ENCODE measurements around the gene KCNJ13.

KCNJ13 gene

DNA sequence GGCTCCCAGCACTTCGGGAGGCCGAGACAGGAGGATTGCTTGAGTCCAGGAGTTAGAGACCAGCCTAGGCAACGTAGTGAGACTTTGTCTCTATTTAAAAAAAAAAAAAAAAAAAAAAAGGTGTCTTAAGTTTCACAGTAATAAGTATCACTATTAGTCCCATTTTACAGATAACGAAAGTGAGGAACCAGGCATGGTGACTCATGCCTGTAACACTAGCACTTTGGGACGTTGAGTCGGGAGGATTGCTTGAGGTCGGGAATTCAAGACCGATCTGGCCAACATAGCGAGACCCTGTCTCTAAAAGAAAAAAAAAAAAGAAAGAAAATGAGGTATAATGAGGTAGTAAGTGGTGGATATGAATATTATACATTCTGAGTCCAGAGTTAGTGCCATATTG, 2.5 kb downstream of the KCNJ13 start:
- no peaks in the 10 kb centered on the region; the same call in 1 of the 2 replicates for H3K79me2 ChIP-seq (ENCODE audit: low read length)
- H3K9ac ChIP-seq (ENCODE audit: low read length): no peak overlapping the region
- H3K27me3 ChIP-seq (ENCODE audit: low read depth, low read length): no peaks in the 10 kb centered on the region
- H3K27ac ChIP-seq (ENCODE audit: low read length): no peak overlapping the region
- no peak overlapping the region for H3K4me3 ChIP-seq (ENCODE audit: low read length)
- H3K4me1 ChIP-seq (ENCODE audit: low read length): peaks cover 24% of the 10 kb centered on the region
- H2AFZ ChIP-seq (ENCODE audit: low read depth, low read length): no peak overlapping the region
- H3K4me2 ChIP-seq (ENCODE audit: low read length): no peak overlapping the region
- no peaks in the 10 kb centered on the region for H3K9me3 ChIP-seq (ENCODE audit: insufficient read depth, low read length)
- TF ChIP-seq EZH2phosphoT487 (IDR thresholded peaks at IDR 0.05; ENCODE audit: low read depth): no peak
- H4K20me1 ChIP-seq (ENCODE audit: insufficient read depth, low read length): no peaks in the 10 kb centered on the region
- H3K36me3 ChIP-seq (replicated peaks; ENCODE audit: low read depth, low read length): peaks cover 16% of the 10 kb centered on the region

DNA sequence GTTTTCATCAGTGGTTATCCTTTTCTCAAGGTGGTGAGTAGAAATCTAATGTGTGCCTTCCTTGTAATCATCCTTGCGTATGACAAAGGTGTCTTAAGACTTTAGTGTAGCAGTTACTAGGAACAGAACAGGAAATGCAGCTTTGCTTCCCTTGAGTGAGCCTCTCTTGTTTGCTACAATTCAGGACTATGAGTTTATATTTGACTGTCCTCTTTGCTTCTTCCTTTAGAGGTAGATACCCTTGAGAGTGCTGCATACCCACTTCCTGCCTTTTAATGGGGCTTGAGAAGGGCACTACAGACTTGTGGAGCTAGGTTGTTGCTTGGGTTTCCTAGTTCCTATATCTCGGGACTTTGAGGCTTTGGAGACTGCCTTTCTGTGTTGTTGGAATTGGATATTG, 3.8 kb downstream of the KCNJ13 start:
- Histone ChIP-seq H3K9me3 (ENCODE audit: insufficient read depth, low read length) (no peaks in the 10 kb centered on the region), H3K9ac (ENCODE audit: low read length) (no peak overlapping the region), H3K36me3 (replicated peaks; ENCODE audit: low read depth, low read length) (peaks cover 18% of the 10 kb centered on the region), H3K27me3 (ENCODE audit: low read depth, low read length) (no peaks in the 10 kb centered on the region), H3K27ac (ENCODE audit: low read length) (peak overlapping the region; percentile 27; the same call in 1 of the 2 replicates), H2AFZ (ENCODE audit: low read depth, low read length) (no peak overlapping the region), H3K79me2 (ENCODE audit: low read length) (no peaks in the 10 kb centered on the region; the same call in 1 of the 2 replicates), H3K4me1 (ENCODE audit: low read length) (peaks cover 24% of the 10 kb centered on the region), H4K20me1 (ENCODE audit: insufficient read depth, low read length) (no peaks in the 10 kb centered on the region), H3K4me3 (ENCODE audit: low read length) (no peak overlapping the region), H3K4me2 (ENCODE audit: low read length) (peak overlapping the region; percentile 24)
- TF ChIP-seq, protein P1, sequence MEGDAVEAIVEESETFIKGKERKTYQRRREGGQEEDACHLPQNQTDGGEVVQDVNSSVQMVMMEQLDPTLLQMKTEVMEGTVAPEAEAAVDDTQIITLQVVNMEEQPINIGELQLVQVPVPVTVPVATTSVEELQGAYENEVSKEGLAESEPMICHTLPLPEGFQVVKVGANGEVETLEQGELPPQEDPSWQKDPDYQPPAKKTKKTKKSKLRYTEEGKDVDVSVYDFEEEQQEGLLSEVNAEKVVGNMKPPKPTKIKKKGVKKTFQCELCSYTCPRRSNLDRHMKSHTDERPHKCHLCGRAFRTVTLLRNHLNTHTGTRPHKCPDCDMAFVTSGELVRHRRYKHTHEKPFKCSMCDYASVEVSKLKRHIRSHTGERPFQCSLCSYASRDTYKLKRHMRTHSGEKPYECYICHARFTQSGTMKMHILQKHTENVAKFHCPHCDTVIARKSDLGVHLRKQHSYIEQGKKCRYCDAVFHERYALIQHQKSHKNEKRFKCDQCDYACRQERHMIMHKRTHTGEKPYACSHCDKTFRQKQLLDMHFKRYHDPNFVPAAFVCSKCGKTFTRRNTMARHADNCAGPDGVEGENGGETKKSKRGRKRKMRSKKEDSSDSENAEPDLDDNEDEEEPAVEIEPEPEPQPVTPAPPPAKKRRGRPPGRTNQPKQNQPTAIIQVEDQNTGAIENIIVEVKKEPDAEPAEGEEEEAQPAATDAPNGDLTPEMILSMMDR (IDR thresholded peaks at IDR 0.05; ENCODE audit: low read depth, low read length): no peak
- TF ChIP-seq EZH2phosphoT487 (IDR thresholded peaks at IDR 0.05; ENCODE audit: low read depth): no peak

DNA sequence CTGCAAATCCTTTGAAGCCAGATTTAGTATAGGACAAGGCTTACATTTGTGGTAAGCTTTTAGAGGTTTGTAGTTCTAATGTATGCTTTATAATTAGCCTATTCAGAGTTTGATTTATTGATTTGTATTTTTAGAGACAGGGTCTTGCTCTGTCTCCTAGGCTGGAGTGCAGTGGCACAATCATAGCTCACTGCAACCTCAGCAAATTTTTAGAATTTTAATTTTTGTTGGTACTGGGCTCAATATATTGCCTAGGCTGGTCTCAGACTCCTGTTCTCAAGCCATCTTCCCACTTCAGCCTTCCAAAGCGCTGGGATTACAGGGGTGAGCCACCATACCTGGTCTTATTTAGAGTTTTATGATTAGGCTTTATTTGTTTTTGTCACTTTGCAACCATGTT, 4.5 kb downstream of the KCNJ13 start:
- Histone ChIP-seq H3K4me2 (ENCODE audit: low read length) (no peak overlapping the region), H4K20me1 (ENCODE audit: insufficient read depth, low read length) (no peaks in the 10 kb centered on the region), H3K4me3 (ENCODE audit: low read length) (no peak overlapping the region), H3K36me3 (replicated peaks; ENCODE audit: low read depth, low read length) (peaks cover 18% of the 10 kb centered on the region), H2AFZ (ENCODE audit: low read depth, low read length) (no peak overlapping the region), H3K9me3 (ENCODE audit: insufficient read depth, low read length) (no peaks in the 10 kb centered on the region), H3K9ac (ENCODE audit: low read length) (no peak overlapping the region), H3K27me3 (ENCODE audit: low read depth, low read length) (no peaks in the 10 kb centered on the region), H3K79me2 (ENCODE audit: low read length) (no peaks in the 10 kb centered on the region; the same call in 1 of the 2 replicates), H3K27ac (ENCODE audit: low read length) (no peak overlapping the region), H3K4me1 (ENCODE audit: low read length) (peaks cover 24% of the 10 kb centered on the region)
- TF ChIP-seq EZH2phosphoT487 (IDR thresholded peaks at IDR 0.05; ENCODE audit: low read depth): no peak
- TF ChIP-seq, protein P1 (IDR thresholded peaks at IDR 0.05; ENCODE audit: low read depth, low read length): no peak

DNA sequence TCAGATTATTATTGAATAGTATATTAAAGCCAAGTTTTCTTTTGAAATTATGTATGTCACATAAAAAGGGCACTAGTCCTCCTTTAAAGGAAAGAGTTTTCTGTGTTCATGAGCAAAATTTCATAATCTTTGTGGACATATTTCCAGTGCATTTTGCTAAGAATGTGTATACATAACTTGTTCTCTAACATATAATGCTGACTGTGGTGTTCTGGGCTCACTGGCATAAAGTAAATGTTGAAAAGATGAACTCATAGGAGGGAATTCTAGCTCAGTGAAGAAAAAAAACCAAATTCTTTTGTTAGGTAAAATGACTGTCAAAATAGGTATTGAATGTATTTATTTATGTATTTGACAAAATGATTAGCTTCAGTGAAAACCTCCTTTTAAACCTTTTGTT, 6.2 kb downstream of the KCNJ13 start:
- H3K4me1 ChIP-seq (ENCODE audit: low read length): peaks cover 24% of the 10 kb centered on the region

More for the DNA sequence above, 6.2 kb downstream of the KCNJ13 start:
- H3K4me3 ChIP-seq (ENCODE audit: low read length): no peak overlapping the region
- peaks cover 18% of the 10 kb centered on the region for H3K36me3 ChIP-seq (replicated peaks; ENCODE audit: low read depth, low read length)
- no peaks in the 10 kb centered on the region for H3K9me3 ChIP-seq (ENCODE audit: insufficient read depth, low read length)
- H2AFZ ChIP-seq (ENCODE audit: low read depth, low read length): no peak overlapping the region
- no peak for TF ChIP-seq EZH2phosphoT487 (IDR thresholded peaks at IDR 0.05; ENCODE audit: low read depth)
- TF ChIP-seq, protein P1 (IDR thresholded peaks at IDR 0.05; ENCODE audit: low read depth, low read length): no peak
- H3K27ac ChIP-seq (ENCODE audit: low read length): no peak overlapping the region
- no peaks in the 10 kb centered on the region for H4K20me1 ChIP-seq (ENCODE audit: insufficient read depth, low read length)
- H3K27me3 ChIP-seq (ENCODE audit: low read depth, low read length): no peaks in the 10 kb centered on the region
- no peaks in the 10 kb centered on the region; the same call in 1 of the 2 replicates for H3K79me2 ChIP-seq (ENCODE audit: low read length)
- no peak overlapping the region for H3K4me2 ChIP-seq (ENCODE audit: low read length)
- H3K9ac ChIP-seq (ENCODE audit: low read length): no peak overlapping the region
